ENCODE measurements around the gene LRRC4C. TPM values are rescaled to one million over a fixed set of nuclear protein-coding genes. Genes with fewer than 3 reads are reported as not detected.

The LRRC4C gene
- total RNA-seq, 6 donors from 2014 or later = 0.37 to 1.2 (median 1.0) TPM; not detected in 2

DNA sequence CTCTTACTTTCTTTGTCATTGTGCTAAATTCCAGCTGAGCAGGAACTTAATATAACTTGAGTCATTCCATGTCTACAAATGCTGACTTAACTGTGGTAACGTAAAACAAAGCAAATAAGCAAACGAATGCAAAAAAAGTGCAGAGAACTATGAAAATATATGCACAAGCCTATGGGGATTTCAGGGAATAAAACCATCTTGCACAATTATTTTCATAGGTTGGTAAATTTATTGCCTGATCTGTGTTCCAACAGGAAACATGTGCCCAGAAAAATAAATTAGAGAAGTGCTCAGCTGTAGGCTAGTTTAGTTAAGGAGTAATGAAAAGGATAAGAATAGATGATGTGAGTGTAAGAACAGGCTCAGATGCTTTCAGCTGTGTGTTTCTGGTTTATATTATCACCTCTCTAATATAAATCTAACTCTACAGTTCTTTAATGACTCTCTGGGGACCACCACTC lies 1169.3 kb downstream of the LRRC4C start:
- Histone ChIP-seq H3K4me3 (no peak overlapping the region), H3K27ac (no peak overlapping the region), H3K4me1 (peaks cover 5 to 22% (median 11%) of the 10 kb centered on the region in 4 donors), H3K27me3 (no peaks in the 10 kb centered on the region), H3K9me3 (no peaks in the 10 kb centered on the region), H3K36me3 (no peaks in the 10 kb centered on the region)
- WGBS, 2 donors = 45 to 51% methylated on average over 2 of the region's 2 CpGs
- TF ChIP-seq POLR2A (IDR thresholded peaks at IDR 0.05) = no peak
- TF ChIP-seq, protein P1, sequence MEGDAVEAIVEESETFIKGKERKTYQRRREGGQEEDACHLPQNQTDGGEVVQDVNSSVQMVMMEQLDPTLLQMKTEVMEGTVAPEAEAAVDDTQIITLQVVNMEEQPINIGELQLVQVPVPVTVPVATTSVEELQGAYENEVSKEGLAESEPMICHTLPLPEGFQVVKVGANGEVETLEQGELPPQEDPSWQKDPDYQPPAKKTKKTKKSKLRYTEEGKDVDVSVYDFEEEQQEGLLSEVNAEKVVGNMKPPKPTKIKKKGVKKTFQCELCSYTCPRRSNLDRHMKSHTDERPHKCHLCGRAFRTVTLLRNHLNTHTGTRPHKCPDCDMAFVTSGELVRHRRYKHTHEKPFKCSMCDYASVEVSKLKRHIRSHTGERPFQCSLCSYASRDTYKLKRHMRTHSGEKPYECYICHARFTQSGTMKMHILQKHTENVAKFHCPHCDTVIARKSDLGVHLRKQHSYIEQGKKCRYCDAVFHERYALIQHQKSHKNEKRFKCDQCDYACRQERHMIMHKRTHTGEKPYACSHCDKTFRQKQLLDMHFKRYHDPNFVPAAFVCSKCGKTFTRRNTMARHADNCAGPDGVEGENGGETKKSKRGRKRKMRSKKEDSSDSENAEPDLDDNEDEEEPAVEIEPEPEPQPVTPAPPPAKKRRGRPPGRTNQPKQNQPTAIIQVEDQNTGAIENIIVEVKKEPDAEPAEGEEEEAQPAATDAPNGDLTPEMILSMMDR (IDR thresholded peaks at IDR 0.05) = no peak
- TF ChIP-seq POLR2AphosphoS5 (IDR thresholded peaks at IDR 0.05) = no peak
- TF ChIP-seq EP300 (IDR thresholded peaks at IDR 0.05) = no peak
- no peak for DNase-seq
- ATAC-seq (ENCODE audit: low FRiP score in 2 of 2) = no peak

DNA sequence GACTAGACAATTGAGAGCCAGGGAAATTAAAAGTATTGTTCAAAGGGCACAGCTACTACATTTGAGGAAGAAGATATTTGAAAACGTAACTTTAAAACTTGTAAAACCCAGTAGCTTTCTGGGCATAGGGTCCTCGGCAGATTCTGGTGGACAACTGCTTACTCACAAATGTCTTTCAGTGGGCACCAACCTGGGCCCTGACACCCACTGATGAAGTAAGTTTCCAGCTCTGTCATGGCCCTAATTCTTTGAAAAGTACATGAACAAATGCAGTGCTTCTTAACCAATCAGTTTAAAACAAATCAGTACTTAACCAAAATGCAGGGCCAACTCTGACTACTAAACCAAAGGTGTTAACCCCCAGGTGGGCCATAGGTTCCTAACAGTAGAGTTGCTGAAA lies 1170.1 kb downstream of the LRRC4C start:
- WGBS, 2 donors = 84 to 96% methylated on average over 2 of the region's 2 CpGs
- no peak for ATAC-seq (ENCODE audit: low FRiP score in 2 of 2)
- no peaks in the 10 kb centered on the region for H3K36me3 ChIP-seq
- H3K27ac ChIP-seq = no peak overlapping the region
- H3K4me3 ChIP-seq = no peak overlapping the region
- no peak for DNase-seq
- peaks cover 5 to 22% (median 11%) of the 10 kb centered on the region in 4 donors for H3K4me1 ChIP-seq
- no peaks in the 10 kb centered on the region for H3K9me3 ChIP-seq
- H3K27me3 ChIP-seq = no peaks in the 10 kb centered on the region
- TF ChIP-seq POLR2AphosphoS5 (IDR thresholded peaks at IDR 0.05) (no peak), EP300 (IDR thresholded peaks at IDR 0.05) (no peak), POLR2A (IDR thresholded peaks at IDR 0.05) (no peak)
- TF ChIP-seq, protein P1 (IDR thresholded peaks at IDR 0.05) = no peak

GRCh38 chr11:40287916-40288803 lies 1171.3 kb downstream of the LRRC4C start:
- Histone ChIP-seq H3K27ac (no peak overlapping the region), H3K4me1 (peaks cover under 1 to 10% (median 5%) of the 10 kb centered on the region in 4 donors), H3K36me3 (no peaks in the 10 kb centered on the region), H3K9me3 (no peaks in the 10 kb centered on the region), H3K4me3 (no peak overlapping the region), H3K27me3 (no peaks in the 10 kb centered on the region)
- DNase-seq (no peak), ATAC-seq (ENCODE audit: low FRiP score in 2 of 2) (no peak)
- TF ChIP-seq, protein P1 (IDR thresholded peaks at IDR 0.05) = no peak
- TF ChIP-seq EP300 (IDR thresholded peaks at IDR 0.05) = no peak
- TF ChIP-seq POLR2A (IDR thresholded peaks at IDR 0.05) = no peak
- TF ChIP-seq POLR2AphosphoS5 (IDR thresholded peaks at IDR 0.05) = no peak
- 76 to 82% methylated on average over 5 of the region's 5 CpGs for WGBS, 2 donors

GRCh38 chr11:40286137-40286536 lies 1173.3 kb downstream of the LRRC4C start:
- ATAC-seq (ENCODE audit: low FRiP score in 2 of 2) = no peak
- DNase-seq = no peak
- no peaks in the 10 kb centered on the region for H3K27me3 ChIP-seq
- TF ChIP-seq EP300 (IDR thresholded peaks at IDR 0.05) (no peak), POLR2A (IDR thresholded peaks at IDR 0.05) (no peak), POLR2AphosphoS5 (IDR thresholded peaks at IDR 0.05) (no peak)
- TF ChIP-seq, protein P1 (IDR thresholded peaks at IDR 0.05) = no peak
- no peak overlapping the region for H3K4me3 ChIP-seq
- no peaks in the 10 kb centered on the region for H3K9me3 ChIP-seq
- no peaks in the 10 kb centered on the region for H3K36me3 ChIP-seq
- 31 to 48% methylated on average over 2 of the region's 2 CpGs for WGBS, 2 donors
- peak overlapping the region in 1 of 4 donors; percentile 14 for H3K27ac ChIP-seq
- peaks cover 0 to 5% (median 0%) of the 10 kb centered on the region in 4 donors for H3K4me1 ChIP-seq
